ENCODE measurements around the gene ZGLP1.
"Not testable (repeated sequence)": the region's sequence is repeated elsewhere in the genome, so short reads cannot be mapped to it uniquely, and the experiment has no call there.

ZGLP1 gene

DNA sequence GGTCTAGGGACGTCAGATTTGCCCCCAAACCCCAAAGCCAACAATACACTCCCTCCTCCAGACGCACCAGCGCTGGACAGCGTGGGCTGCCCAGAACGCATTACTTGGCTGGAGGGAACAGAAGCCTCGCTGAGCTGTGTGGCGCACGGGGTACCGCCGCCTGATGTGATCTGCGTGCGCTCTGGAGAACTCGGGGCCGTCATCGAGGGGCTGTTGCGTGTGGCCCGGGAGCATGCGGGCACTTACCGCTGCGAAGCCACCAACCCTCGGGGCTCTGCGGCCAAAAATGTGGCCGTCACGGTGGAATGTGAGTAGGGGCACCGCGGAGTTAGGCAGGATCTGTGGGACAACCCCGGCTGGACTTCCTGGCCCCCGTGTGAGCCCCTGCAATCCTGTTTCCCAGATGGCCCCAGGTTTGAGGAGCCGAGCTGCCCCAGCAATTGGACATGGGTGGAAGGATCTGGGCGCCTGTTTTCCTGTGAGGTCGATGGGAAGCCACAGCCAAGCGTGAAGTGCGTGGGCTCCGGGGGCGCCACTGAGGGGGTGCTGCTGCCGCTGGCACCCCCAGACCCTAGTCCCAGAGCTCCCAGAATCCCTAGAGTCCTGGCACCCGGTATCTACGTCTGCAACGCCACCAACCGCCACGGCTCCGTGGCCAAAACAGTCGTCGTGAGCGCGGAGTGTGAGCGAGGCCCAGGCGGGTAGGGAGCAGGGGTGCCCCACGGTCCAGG is 15.8 kb downstream of the ZGLP1 start:
- no peak for DNase-seq (ENCODE audit: low read depth in 2 of 2)

DNA sequence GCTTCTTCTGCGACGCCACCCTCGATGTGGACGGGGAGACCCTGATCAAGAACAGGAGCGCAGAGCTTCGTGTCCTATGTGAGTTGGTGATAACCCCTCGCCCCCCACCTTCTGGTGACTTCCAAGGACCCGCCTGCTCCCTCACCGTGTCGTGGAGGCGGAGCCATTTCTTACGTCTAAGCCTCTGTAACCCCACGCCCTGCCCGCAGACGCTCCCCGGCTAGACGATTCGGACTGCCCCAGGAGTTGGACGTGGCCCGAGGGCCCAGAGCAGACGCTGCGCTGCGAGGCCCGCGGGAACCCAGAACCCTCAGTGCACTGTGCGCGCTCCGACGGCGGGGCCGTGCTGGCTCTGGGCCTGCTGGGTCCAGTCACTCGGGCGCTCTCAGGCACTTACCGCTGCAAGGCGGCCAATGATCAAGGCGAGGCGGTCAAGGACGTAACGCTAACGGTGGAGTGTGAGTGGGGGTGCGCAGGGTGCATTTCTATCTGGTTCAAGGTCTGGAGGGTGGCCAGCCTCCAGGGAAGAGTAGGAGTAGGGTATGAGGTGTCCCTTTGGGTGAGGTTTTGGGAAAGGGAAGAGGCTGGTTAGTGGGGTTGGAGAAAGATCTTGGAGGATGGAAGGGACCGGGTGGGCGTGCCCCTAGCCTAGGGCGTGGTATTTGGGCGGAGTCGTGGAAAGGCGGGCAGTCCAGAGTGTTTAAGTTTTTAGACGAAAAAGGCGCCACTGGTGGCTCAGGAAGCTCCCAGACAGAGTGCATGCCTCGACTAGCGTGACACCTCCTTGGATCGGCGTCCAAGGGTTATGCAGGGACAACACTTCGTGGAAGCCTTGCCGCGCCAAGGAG is 16.6 kb downstream of the ZGLP1 start:
- DNase-seq (ENCODE audit: low read depth in 2 of 2) = no peak

DNA sequence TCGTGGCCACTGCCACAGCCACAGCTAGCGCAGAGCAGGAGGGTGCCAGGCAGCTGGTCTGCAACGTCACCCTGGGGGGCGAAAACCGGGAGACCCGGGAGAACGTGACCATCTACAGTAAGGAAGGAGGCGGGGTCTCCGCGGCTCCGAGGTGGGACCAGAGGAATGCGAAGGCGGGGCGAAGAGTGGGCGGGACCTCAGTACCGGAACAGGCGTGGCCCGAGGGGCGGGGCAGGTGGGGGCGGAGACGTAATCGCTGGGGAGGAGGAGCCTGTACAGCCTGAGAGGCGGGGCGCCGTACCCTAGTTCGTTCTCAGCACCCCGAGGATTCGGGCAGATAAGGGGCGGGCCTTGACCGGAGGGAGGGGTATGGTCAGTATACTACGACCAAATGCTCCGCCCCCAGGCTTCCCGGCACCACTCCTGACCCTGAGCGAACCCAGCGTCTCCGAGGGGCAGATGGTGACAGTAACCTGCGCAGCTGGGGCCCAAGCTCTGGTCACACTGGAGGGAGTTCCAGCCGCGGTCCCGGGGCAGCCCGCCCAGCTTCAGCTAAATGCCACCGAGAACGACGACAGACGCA is 17.3 kb downstream of the ZGLP1 start:
- peak; percentile 46 to 73 for DNase-seq (ENCODE audit: low read depth in 2 of 2)

DNA sequence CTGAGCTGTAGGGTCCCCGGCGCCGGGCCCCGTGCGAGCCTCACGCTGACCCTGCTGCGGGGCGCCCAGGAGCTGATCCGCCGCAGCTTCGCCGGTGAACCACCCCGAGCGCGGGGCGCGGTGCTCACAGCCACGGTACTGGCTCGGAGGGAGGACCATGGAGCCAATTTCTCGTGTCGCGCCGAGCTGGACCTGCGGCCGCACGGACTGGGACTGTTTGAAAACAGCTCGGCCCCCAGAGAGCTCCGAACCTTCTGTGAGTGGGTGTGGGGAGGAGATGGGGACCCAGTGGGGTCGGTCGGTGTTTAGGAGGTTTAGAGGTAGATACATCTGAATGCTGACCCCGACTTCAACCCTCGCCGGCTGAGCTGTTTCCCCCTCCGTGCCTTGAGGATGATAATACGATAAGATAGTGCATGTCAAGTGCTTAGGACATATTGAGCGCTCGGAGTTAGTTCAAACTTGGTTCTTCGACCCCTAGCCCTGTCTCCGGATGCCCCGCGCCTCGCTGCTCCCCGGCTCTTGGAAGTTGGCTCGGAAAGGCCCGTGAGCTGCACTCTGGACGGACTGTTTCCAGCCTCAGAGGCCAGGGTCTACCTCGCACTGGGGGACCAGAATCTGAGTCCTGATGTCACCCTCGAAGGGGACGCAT is 17.9 kb downstream of the ZGLP1 start:
- DNase-seq (ENCODE audit: low read depth in 2 of 2) = no peak

DNA sequence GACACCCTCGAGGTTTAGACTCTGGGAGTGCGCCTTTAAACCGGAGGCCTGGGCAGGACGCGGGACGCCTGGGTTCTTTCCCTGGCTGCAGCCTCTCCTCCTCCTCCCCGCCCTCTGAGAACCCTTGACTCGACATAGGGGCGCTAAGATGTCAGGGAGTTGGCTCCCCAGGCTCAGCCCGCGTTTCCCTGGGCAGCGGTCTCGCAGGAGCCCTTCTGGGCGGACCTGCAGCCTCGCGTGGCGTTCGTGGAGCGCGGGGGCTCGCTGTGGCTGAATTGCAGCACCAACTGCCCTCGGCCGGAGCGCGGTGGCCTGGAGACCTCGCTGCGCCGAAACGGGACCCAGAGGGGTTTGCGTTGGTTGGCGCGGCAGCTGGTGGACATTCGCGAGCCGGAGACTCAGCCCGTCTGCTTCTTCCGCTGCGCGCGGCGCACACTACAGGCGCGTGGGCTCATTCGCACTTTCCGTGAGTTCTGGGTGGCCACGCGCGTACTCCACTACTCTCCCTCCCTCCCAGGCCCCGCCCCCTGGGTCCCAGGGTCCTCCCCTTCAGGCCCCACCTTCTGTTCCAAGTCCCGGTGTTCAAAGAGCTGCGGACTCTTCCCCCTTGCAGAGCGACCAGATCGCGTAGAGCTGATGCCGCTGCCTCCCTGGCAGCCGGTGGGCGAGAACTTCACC is 18.6 kb downstream of the ZGLP1 start:
- DNase-seq (ENCODE audit: low read depth in 2 of 2) = no peak

DNA sequence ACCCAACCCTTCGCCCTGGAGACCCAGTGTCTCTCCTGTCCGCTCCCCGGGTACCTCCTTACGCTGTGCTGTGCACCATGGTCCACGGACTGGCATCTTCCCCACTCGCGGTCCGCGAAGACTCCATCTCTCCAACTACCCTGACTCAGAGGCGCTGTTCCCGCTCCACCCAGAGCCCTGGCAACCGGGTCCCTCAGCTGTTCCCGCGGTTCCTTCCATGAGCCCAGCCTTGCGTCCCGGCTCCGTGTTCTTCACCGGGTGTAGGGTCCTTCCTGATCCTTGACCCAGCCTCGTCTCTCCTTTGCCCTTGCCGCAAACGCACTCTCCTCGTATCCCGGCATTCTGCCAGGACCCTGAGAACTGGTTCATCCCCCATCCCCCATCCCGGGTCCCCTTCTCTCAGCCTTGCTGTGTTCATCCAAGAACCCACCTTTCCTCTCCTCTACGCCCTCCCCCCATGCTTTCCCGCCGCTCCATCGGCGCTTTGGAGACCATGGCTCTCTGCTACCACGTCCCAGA is 19.2 kb downstream of the ZGLP1 start:
- no peak for DNase-seq (ENCODE audit: low read depth in 2 of 2)

DNA sequence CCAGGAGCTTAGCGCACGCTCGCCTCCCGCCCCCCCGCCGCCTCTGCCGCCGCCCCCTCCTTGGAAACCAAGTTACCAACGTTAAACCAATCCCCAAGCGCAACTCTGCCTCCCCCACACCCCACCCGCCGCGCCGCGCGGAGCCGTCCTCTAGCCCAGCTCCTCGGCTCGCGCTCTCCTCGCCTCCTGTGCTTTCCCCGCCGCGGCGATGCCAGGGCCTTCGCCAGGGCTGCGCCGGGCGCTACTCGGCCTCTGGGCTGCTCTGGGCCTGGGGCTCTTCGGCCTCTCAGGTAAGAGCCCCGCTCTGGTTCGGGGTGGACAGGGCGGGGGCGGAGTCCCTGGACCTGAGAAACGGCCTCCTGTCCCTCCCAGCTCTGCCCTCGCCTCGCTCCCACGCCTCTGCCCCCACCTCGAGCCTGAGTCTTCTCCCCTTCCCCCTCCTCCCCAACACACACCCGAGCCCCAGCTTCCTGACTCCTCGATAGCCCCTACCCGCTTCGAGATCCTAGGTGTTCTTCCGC is 19.7 kb downstream of the ZGLP1 start, which contains the start of gene ICAM5:
TSS of gene ICAM5 (plus strand) at position 117 of the 521 bp plus-strand sequence. CDS start at position 209, 92 bp downstream.
- DNase-seq (ENCODE audit: low read depth in 2 of 2) = no peak

DNA sequence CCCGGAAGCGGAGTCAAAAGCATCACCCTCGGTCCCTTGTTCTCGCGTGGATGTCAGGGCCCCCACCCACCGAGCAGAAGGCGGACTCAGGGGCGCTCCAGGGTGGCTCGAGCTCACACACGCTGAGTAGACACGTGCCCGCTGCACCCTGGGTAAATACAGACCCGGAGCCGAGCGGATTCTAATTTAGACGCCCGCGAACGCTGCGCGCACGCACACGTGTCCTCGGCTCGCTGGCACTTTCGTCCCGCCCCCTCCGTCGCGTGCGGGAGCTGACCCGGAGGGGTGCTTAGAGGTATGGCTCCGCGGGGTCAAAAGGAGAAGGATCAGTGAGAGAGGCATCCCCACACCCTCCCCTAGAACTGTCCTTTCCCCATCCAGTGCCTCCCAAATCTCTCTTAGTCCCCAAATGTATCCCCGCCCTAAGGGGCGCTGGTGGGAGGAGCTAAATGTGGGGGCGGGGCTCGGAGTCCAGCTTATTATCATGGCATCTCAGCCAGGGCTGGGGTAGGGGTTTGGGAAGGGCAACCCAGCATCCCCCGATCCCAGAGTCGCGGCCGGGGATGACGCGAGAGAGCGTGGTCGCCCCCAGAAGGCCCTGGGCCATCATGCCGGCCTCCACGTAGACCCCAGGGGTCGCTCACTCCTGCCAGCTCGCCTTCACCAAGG is 20.3 kb downstream of the ZGLP1 start:
- peak in 1 of 2 experiments; percentile 36 for DNase-seq (ENCODE audit: low read depth in 2 of 2)

DNA sequence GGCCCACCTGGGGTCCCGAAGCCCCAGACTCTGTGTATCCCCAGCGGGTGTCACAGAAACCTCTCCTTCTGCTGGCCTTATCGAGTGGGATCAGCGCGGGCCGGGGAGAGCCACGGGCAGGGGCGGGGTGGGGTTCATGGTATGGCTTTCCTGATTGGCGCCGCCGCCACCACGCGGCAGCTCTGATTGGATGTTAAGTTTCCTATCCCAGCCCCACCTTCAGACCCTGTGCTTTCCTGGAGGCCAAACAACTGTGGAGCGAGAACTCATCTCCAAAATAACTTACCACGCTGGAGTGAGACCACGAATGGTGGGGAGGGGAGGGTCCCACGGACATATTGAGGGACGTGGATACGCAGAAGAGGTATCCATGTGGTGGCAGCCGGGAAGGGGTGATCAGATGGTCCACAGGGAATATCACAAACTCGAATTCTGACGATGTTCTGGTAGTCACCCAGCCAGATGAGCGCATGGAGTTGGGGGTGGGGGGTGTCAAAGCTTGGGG is 20.9 kb downstream of the ZGLP1 start:
- DNase-seq (ENCODE audit: low read depth in 2 of 2) = no peak

DNA sequence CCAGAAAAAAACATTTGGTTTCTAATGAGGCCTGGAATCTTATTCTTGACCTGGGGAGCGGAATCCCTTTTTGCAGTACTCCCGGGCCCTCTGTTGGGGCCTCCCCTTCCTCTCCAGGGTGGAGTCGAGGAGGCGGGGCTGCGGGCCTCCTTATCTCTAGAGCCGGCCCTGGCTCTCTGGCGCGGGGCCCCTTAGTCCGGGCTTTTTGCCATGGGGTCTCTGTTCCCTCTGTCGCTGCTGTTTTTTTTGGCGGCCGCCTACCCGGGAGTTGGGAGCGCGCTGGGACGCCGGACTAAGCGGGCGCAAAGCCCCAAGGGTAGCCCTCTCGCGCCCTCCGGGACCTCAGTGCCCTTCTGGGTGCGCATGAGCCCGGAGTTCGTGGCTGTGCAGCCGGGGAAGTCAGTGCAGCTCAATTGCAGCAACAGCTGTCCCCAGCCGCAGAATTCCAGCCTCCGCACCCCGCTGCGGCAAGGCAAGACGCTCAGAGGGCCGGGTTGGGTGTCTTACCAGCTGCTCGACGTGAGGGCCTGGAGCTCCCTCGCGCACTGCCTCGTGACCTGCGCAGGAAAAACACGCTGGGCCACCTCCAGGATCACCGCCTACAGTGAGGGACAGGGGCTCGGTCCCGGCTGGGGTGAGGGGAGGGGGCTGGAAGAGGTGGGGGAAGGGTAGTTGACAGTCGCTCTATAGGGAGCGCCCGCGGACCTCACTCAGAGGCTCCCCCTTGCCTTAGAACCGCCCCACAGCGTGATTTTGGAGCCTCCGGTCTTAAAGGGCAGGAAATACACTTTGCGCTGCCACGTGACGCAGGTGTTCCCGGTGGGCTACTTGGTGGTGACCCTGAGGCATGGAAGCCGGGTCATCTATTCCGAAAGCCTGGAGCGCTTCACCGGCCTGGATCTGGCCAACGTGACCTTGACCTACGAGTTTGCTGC is 22.5 kb downstream of the ZGLP1 start, which contains the start of gene ICAM4:
TSS of gene ICAM4 (plus strand) at position 153 of the 935 bp plus-strand sequence. CDS start at position 211, 58 bp downstream.
- DNase-seq (ENCODE audit: low read depth in 2 of 2) = no peak

DNA sequence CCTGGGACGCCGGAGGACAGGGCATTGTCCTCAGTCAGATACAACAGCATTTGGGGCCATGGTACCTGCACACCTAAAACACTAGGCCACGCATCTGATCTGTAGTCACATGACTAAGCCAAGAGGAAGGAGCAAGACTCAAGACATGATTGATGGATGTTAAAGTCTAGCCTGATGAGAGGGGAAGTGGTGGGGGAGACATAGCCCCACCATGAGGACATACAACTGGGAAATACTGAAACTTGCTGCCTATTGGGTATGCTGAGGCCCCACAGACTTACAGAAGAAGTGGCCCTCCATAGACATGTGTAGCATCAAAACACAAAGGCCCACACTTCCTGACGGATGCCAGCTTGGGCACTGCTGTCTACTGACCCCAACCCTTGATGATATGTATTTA is 24.2 kb downstream of the ZGLP1 start:
- no peak for DNase-seq (ENCODE audit: low read depth in 2 of 2)

DNA sequence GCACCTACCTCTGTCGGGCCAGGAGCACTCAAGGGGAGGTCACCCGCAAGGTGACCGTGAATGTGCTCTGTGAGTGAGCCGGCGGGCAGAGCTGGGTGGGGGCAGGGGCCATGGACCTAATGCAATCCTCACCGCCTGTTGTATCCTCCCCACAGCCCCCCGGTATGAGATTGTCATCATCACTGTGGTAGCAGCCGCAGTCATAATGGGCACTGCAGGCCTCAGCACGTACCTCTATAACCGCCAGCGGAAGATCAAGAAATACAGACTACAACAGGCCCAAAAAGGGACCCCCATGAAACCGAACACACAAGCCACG is 24.7 kb downstream of the ZGLP1 start:
- DNase-seq (ENCODE audit: low read depth in 2 of 2) = no peak

DNA sequence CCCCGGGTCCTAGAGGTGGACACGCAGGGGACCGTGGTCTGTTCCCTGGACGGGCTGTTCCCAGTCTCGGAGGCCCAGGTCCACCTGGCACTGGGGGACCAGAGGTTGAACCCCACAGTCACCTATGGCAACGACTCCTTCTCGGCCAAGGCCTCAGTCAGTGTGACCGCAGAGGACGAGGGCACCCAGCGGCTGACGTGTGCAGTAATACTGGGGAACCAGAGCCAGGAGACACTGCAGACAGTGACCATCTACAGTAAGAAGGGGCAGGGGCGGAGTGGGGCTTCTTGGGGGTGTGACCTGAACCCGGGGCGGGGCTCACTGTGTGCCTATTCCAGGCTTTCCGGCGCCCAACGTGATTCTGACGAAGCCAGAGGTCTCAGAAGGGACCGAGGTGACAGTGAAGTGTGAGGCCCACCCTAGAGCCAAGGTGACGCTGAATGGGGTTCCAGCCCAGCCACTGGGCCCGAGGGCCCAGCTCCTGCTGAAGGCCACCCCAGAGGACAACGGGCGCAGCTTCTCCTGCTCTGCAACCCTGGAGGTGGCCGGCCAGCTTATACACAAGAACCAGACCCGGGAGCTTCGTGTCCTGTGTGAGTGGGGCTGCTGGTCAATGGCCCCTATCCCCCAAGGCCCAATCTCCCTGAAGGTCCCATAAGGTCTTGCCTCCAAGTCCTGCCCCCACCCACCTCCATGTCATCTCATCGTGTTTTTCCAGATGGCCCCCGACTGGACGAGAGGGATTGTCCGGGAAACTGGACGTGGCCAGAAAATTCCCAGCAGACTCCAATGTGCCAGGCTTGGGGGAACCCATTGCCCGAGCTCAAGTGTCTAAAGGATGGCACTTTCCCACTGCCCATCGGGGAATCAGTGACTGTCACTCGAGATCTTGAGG is 25.3 kb downstream of the ZGLP1 start:
- no peak for DNase-seq (ENCODE audit: low read depth in 2 of 2)

DNA sequence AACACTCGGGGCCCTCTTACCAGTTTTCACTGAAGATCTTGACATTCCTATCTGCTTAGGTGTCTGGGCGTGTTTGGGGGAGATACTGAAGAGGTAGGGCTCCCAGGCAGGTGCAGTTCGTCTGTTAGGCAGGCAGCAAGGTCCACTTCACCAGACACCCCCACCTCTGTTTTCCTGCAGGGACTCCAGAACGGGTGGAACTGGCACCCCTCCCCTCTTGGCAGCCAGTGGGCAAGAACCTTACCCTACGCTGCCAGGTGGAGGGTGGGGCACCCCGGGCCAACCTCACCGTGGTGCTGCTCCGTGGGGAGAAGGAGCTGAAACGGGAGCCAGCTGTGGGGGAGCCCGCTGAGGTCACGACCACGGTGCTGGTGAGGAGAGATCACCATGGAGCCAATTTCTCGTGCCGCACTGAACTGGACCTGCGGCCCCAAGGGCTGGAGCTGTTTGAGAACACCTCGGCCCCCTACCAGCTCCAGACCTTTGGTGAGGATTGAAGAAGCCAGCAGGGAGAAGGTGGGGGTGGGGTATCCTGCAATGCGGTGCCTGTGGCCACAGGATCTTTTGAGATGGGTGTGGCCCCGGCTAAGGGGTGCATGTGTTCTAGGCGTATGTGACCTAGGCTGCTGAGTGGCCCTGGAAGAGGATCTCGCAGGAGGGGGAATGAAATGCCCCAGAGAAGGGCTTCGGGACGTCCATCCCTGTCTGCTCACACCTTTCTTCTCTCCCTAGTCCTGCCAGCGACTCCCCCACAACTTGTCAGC is 26.1 kb downstream of the ZGLP1 start:
- no peak for DNase-seq (ENCODE audit: low read depth in 2 of 2)

DNA sequence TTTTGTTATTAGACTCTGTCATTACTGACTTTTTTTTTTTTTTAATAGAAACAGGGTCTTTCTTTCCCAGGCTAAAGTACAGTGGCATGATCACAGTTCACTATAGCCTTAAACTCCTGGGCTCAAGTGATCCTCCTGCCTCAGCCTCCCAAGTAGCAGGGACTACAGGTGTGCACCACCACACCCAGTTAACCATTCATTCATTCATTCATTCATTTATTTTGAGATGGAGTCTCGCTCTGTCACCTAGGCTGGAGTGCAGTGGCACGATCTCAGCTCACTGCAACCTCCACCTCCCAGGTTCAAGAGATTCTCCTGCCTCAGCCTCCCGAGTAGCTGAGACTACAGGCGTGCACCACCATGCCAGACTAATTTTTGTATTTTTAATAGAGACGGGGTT is 27.6 kb downstream of the ZGLP1 start:
- DNase-seq (ENCODE audit: low read depth in 2 of 2) = not testable (repeated sequence)

DNA sequence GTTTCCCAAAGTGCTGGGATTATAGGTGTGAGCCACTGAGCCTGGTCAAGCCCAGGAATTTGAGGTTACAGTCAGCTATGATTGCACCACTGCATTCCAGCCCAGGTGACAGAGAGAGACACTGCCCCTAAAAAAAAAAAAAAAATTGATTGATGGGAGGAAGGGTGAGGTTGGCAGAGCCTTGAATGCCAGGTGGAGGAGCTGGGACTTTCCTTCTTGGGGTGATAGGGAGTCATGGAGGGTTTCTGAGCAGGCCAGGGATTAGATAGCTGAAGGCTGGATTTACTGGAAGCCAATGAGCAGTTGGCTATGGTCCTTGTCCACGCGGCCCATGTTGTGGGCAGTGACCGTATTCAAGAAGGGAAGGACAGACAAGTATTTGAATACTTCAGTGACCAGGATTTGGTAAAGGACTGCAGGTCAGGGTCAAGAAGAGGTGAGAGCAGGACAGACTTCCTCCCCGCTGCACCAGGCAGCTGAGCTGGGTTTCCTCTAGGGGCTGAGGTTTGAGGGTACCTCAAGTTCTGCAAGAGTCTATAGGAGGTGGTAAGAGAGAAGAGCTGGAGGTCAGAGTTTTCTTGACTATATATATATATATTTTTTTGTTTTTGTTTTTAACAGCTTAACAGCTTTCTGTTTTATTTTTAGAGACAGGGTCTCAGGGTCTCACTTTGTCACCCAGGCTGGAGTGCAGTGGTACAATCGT is 29.7 kb downstream of the ZGLP1 start:
- DNase-seq (ENCODE audit: low read depth in 2 of 2) = no peak

DNA sequence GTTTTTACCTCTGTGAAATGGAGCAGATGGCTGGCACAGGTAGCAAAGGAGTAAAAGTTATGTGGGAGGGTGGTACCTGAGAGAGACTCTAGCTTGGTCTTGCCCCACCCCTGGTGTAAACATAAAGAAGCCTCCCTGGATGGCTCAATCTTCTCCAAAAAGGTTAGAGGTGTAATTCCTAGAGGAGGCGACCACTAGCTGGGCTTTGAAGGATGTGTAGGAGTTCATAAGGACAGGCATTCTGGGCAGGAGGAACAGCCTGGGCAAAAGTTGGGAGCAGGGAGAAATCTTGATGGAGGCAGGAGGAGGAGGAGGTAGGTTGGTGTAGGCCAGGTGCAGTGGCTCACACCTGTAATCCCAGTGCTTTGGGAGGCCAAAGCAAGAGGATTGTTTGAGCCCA is 30.7 kb downstream of the ZGLP1 start:
- no peak for DNase-seq (ENCODE audit: low read depth in 2 of 2)
